ENCODE measurements around the gene BPNT1. TPM values are rescaled to one million over a fixed set of nuclear protein-coding genes. Genes with fewer than 3 reads are reported as not detected.

BPNT1 gene
- total RNA-seq, 1 donor from 2014 or later = 19.9 TPM

DNA sequence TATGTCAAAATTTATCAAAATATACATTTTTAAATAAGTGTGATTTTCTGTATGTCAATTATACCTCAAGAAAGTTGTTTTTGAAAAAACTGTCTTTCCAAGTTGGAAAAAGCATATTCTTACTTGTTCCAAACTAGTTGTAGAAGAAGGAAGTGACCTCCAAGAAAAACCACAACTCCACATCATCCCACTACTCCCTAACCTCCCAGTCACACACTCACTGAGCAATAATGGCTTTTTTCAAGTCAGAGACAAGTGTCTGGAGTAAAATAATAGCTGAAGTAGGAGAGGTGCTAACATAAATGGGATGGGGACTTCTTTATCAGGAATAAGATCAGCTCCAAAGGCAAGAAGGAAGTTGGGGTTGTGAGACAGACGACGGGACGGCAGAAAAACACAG lies 56.7 kb downstream of the BPNT1 start:
- ATAC-seq (ENCODE audit: poor library complexity) = no peak
- intact Hi-C loops (cut with DNase I) = no loop called here
- DNase-seq = no peak

DNA sequence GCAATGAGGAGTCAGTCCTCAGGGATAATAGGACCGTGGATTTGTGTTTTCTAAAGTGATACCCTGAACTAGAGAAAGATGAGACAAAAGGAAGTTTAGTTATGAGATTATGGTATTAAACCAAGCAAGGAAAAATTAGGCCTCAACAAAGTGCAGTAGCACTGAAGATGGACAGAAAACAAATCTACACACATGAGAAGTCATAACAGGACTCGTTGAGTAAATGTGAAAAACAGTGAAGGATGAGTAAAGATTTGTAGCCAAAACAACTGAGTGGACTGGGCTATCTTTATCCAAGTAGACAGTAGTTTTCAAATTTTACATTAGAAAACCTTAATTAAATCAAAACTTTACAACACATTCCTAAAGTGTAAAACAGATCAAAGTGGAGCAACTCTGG lies 58.3 kb downstream of the BPNT1 start:
- DNase-seq (no peak), ATAC-seq (ENCODE audit: poor library complexity) (no peak)
- intact Hi-C loops (cut with DNase I) = no loop called here

DNA sequence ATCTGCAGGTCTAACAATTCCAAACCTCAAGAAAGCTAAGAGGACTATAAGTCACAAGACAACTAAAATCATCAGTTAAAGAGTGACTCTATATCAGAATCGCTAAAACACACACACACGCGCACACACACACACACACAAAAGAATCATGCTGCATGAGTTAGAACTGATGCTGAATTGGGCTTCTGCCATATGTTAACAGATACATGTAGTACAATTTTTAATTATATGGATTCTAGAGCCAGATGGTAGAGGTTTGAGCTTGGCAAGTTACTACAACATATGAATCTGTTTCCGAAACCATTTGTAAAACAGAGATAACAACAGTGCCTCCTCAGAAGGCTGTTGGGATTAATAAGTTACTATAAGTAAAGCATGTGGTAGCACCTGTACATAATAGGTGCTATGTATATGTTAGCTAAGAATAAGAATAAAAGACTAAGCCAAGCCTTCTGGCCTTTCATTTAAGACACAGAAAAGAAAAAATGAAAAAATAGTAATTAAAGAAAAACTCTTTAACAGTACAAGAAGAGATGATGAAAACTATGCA lies 61.2 kb downstream of the BPNT1 start:
- intact Hi-C loops (cut with DNase I) = no loop called here
- ATAC-seq (ENCODE audit: poor library complexity) = no peak

DNA sequence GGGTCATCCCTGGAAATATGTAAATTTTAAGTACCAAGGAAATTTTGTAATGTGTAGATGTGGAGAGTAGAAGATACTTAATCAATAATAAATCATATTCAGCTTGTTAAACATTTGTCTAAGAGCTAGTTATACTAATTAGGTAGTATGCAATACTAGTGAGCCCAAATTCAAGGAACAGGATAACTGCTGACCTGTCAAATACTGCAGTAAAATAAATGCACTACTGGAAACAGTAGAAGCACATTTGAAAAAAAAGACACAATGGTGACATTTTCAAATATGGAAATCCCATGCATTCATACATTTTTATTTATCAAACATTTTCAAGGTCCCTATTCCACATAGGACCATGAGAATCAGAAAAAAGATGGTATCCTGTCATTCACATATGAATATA lies 70.5 kb downstream of the BPNT1 start:
- ATAC-seq (ENCODE audit: poor library complexity) (no peak), DNase-seq (no peak)
- intact Hi-C loops (cut with DNase I) = no loop called here

More for the DNA sequence above, 61.2 kb downstream of the BPNT1 start:
- no peak for DNase-seq

DNA sequence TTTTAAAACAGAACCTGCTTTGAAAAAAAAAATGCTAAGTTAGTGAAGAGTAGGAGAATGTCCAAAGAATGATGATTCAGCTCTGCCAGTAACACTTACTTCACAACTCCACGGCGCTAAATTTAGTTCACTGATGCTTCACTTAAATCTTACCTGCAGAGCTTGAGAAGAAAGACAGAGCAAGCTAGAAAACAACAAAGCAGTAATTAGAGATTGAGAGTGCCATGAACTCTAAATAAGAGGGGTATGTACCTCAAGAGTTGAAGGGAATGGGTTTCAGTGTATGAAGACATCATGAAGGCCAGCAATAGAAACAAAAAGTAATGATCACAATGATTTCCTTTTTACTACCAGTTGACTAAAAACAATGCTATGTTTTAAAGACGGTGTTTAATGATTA lies 76.1 kb downstream of the BPNT1 start:
- intact Hi-C loops (cut with DNase I) = no loop called here
- no peak for DNase-seq
- ATAC-seq (ENCODE audit: poor library complexity) = no peak

DNA sequence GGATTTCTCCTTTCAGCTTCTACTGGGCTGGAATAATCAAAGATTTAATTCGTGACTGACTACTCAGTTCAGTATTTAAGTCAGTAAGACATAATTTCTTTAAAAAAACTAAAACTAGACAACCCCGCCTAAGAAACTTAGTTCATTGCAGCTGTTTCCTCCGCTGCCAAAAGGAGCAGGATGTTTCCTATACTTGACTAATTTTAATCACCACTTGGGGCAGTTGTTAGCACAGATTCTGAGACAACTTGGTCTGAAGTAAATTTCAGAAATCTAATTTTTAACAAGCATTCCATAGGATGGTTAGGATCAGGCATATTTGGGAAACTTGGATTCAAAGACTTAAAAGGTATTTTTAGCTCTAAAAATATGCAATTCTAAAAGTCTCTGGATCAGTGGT lies 77.3 kb downstream of the BPNT1 start:
- intact Hi-C loops (cut with DNase I) = no loop called here
- no peak for ATAC-seq (ENCODE audit: poor library complexity)

DNA sequence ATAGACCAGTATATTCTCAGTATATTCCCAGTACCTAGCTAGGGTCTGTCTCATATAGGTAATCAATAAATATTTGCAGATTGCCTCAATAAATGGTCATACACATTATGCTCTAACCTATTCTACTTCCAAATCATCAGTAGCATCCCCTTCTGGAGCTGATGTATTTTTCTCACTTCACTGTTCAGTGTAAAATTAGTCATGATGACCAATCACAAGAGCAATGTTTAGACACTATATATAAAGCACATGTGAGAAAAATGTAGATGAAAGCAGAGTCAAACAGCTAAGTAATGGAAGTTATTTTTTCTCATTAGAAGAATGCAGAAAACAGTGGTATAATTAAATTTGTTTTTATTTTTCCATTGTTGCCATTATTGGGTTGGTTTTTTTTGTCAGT lies 78.0 kb downstream of the BPNT1 start:
- DNase-seq (no peak), ATAC-seq (ENCODE audit: poor library complexity) (no peak)
- intact Hi-C loops (cut with DNase I) = no loop called here

More for the DNA sequence above, 77.3 kb downstream of the BPNT1 start:
- no peak for DNase-seq

Small RNA genes lying within 50 kb of the gene (microRNA-seq; reads per million reads assigned to microRNA genes)
- gene MIR194-1 (not detected), gene MIR215 (not detected)

Other genes with a start within 250 kb of the BPNT1 start
- gene SLC30A10, start 161.2 kb downstream of the BPNT1 start, total RNA-seq = 0.32 TPM
- 55.2 TPM for gene EPRS1, start 43.3 kb downstream of the BPNT1 start, total RNA-seq
- gene IARS2, start 4.3 kb upstream of the BPNT1 start, total RNA-seq = 82.4 TPM
- gene RAB3GAP2, start 182.7 kb upstream of the BPNT1 start, total RNA-seq = 23.9 TPM

All from Right ventricle myocardium superior (tissue), 1 donor.